ENCODE data around the gene YBEY.

DNA sequence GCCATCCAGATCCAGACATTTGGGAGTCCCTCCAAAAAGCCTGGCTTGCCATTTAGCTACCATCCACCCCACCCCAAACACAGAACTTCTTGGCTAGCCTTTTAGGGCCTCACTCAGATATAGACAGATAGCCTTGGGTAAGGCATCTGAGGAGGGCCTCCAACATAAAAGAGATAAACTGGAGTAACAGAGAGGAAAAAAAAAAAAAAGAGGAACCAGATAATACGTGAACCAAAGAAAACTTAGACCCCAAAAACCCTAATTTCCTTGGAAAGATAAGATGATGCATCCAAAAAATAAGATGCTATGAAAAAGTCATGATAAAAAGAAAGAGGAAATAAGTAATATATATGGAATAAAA, 37.7 kb upstream of the YBEY start:
- TF ChIP-seq, protein P1, sequence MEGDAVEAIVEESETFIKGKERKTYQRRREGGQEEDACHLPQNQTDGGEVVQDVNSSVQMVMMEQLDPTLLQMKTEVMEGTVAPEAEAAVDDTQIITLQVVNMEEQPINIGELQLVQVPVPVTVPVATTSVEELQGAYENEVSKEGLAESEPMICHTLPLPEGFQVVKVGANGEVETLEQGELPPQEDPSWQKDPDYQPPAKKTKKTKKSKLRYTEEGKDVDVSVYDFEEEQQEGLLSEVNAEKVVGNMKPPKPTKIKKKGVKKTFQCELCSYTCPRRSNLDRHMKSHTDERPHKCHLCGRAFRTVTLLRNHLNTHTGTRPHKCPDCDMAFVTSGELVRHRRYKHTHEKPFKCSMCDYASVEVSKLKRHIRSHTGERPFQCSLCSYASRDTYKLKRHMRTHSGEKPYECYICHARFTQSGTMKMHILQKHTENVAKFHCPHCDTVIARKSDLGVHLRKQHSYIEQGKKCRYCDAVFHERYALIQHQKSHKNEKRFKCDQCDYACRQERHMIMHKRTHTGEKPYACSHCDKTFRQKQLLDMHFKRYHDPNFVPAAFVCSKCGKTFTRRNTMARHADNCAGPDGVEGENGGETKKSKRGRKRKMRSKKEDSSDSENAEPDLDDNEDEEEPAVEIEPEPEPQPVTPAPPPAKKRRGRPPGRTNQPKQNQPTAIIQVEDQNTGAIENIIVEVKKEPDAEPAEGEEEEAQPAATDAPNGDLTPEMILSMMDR (conservative IDR thresholded peaks at IDR 0.05; ENCODE audit: low read depth, low read length), result no peak
- TF ChIP-seq EZH2 (IDR thresholded peaks at IDR 0.05; ENCODE audit: low read length, unreplicated experiment) (no peak), EZH2phosphoT487 (IDR thresholded peaks at IDR 0.05; ENCODE audit: borderline replicate concordance, low read length) (no peak)

Measured in PC-3 (cell line).